OCI-LY3 (cell line): ENCODE data around the gene TRIP11.

ENCODE experiments used
- EZH2phosphoT487 ChIP-seq: fragments of 200-600 bp; shearing (Covaris generic); IDR thresholded peaks from 2 replicates; pipeline ENCODE4 v1.6.1; 2018; ENCODE audit warnings: antibody characterized with exemption, mixed run types, low read depth
- TF ChIP-seq, protein P1 (sequence below): fragments of 200-600, 300-600 bp; sonication (generic); IDR thresholded peaks from 2 replicates; pipeline ENCODE4 v1.5.1; 2014; ENCODE audit warnings: antibody characterized with exemption, low read length, low read depth

DNA sequence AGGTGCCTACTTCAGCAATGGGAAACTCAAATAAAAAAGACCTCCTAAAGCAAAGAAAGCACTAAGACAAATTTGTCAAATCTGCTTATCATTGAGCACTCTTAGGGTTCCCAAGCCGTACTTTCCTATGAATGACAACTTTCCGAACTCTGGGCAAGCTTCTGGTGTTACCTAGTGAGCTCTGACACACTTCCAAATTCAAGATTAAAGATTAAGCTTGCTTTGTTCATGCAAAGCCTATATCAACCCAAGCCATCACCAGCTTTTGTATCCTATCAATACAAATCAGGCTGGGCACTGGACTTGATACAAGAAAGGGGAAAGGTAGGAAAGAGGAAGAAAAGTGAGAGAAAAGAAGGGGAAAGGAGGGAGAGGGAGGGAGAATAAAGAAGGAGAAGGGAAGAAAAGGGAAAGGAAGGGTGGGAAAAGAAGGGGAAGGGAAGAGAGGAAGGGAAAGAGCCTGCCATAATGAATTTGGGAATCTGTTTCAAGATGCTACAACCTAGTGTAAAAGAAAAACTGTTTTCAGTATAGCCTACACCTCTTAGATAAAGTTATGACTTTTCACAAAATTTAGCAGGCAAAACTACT, 68.6 kb downstream of the TRIP11 start:
- TF ChIP-seq, protein P1, sequence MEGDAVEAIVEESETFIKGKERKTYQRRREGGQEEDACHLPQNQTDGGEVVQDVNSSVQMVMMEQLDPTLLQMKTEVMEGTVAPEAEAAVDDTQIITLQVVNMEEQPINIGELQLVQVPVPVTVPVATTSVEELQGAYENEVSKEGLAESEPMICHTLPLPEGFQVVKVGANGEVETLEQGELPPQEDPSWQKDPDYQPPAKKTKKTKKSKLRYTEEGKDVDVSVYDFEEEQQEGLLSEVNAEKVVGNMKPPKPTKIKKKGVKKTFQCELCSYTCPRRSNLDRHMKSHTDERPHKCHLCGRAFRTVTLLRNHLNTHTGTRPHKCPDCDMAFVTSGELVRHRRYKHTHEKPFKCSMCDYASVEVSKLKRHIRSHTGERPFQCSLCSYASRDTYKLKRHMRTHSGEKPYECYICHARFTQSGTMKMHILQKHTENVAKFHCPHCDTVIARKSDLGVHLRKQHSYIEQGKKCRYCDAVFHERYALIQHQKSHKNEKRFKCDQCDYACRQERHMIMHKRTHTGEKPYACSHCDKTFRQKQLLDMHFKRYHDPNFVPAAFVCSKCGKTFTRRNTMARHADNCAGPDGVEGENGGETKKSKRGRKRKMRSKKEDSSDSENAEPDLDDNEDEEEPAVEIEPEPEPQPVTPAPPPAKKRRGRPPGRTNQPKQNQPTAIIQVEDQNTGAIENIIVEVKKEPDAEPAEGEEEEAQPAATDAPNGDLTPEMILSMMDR: no peak
- TF ChIP-seq EZH2phosphoT487: no peak
